GM12892 (cell line): Measurements from ENCODE around the gene SLC35A3. TPM values are rescaled to one million over a fixed set of nuclear protein-coding genes. Genes with fewer than 3 reads are reported as not detected.
A peak's percentile ranks its signal among the peaks of the same experiment; 100 is the strongest.

Experiments
- DNase-seq: peaks from one replicate; pipeline ENCODE4 v3.0.0; 2011; ENCODE audit not compliant: insufficient read length
- FAIRE-seq: peaks from 2 replicates; lab custom pipeline; 2011; peaks lifted over from hg19 to GRCh38; lab: Jason Lieb, UNC
- POLR2A ChIP-seq: IDR thresholded peaks from 2 replicates; pipeline ENCODE4 v1.6.1; 2011; ENCODE audit warnings: low read depth, low read length, control low read depth
- POLR2AphosphoS5 ChIP-seq: IDR thresholded peaks from 2 replicates; pipeline ENCODE4 v1.6.1; 2011; ENCODE audit warnings: low read depth, low read length, control low read depth
- TAF1 ChIP-seq: IDR thresholded peaks from 2 replicates; pipeline ENCODE4 v1.6.1; 2011; ENCODE audit warnings: low read depth, mild to moderate bottlenecking, control low read depth, low read length, borderline replicate concordance
- polyA plus RNA-seq: library from polyadenylated mRNA; unstranded; fragments of >200 nt; gene quantifications from one replicate; pipeline ENCODE4 v1.2.1, GENCODE V29; 2012; ENCODE audit warnings: missing spikeins, inconsistent platforms; ENCODE audit not compliant: missing spikeins

Gene SLC35A3
- polyA plus RNA-seq: 18.0 TPM

- DNase-seq (peak; percentile 83), FAIRE-seq (peak; percentile 90)
- TF ChIP-seq TAF1 (peak; percentile 92), POLR2A (peak; percentile 89), POLR2AphosphoS5 (peak; percentile 71)
Measured at GRCh38 chr1:99969729-99970621, at the start of gene SLC35A3. Gene SLC35A3, plus strand, starts transcription at chr1:99969996. Its CDS starts 23,559 bp downstream, at chr1:99993555.

DNA sequence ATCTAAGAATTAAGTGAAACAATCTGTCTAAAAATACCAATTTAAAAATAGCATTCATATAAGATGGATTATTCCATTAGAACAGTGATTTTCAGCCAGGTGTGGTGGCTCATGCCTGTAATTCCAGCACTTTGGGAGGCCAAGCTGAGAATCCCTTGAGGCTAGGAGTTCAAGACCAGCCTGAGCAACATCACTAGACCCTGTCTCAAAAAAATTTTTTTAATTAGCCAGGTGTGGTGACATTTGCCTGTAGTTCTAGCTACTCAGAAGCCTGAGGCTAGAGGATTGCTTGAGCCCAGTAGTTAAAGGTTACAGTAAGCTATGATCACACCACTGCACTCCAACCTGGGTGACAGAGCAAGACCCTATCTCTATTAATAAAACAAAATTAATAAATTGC is 35.0 kb upstream of the SLC35A3 start:
- TF ChIP-seq TAF1: no peak
- no peak for TF ChIP-seq POLR2A
- no peak for TF ChIP-seq POLR2AphosphoS5
- no peak for FAIRE-seq
- no peak for DNase-seq

GRCh38 chr1:99935534-99935933 is 34.3 kb upstream of the SLC35A3 start:
- DNase-seq: no peak

DNA sequence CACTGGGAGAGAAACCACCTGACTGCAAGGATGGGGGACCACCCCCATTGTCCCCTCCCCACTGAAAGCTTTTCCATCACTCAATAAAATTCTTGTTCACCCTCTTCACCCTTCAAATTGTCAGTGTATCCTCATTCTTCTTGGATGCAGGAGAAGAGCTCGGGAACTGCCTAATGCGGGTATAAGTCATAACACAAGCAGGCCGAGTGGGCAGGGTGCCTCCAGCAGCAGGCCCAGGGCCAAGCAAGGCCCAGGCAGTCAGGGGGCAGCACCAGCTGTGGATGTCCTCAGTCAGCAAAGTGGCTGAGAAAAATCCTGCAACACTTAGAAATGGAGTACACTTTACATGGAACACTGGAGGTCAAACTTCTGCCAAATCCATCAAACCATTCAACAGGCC is 33.7 kb upstream of the SLC35A3 start:
- FAIRE-seq: no peak
- no peak for TF ChIP-seq POLR2A
- TF ChIP-seq TAF1: no peak
- no peak for TF ChIP-seq POLR2AphosphoS5
- DNase-seq: no peak

More at GRCh38 chr1:99935534-99935933, 34.3 kb upstream of the SLC35A3 start:
- FAIRE-seq: no peak
- TF ChIP-seq TAF1 (no peak), POLR2A (no peak), POLR2AphosphoS5 (no peak)

DNA sequence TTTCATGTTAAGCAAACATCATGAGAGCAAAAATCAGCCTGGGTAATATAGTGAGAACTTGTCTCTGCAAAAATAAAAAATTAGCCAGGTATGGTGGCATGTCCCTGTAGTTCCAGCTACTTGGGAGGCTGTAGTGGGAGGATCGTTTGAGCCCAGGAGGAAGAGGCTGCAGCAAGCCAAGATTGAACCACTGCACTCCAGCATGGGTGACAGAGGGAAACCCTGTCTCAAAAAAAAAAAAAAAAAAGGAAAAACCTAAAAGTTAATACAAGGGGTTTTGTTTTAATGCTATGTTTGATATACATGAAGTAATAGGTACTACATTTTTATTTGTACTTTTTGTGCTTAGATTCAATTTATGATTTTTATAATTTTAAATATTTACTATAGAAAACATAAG is 27.1 kb upstream of the SLC35A3 start:
- FAIRE-seq: no peak
- TF ChIP-seq TAF1 (no peak), POLR2A (no peak), POLR2AphosphoS5 (no peak)
- DNase-seq: no peak

DNA sequence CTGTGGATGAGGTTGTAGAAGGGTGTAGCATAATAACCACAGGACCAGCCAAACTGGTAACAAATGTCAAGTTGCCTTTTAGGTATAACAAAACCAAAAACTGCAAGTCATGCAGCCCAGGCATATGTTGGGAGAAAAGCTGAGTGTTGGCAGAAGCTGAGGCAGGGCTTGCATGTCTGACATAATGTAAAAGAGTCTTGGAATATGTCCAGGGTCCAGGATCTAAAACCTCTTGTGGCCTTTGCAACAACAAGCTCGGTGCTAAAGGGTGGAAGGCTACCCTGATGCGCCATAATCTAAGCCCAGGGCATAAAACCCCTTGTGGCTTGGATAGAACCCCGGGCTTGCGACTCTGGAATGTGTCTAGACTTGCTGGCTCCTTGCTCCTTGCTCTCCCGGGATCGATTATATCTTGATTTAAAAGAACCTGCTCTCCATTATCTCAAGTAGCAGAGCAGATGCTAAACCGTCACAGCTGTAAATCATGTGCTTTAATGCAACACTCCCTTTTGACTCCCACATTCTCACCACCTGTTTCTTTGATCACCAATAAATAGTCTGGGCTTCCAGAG is 26.5 kb upstream of the SLC35A3 start:
- DNase-seq: no peak
- no peak for TF ChIP-seq POLR2A
- no peak for FAIRE-seq

DNA sequence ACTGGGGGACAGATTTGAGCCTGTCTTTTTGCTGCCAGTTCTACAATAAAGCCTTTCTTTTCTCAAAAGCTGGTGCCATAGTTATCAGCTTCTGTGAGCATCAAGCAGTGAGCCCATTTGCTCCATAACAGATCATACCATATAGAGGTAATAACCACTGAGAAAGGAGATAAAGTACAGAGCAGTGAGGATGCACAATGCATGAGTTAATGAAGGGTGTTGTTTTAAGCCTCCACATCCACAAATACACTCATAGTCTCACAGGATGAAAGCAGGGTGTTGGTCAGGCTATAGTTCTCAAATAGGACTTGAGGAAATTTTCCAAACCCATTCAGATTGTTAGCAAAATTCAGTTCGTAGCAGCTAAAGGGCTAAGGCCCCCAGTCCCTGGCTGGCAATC is 25.6 kb upstream of the SLC35A3 start:
- TF ChIP-seq TAF1 (no peak), POLR2AphosphoS5 (no peak), POLR2A (no peak)
- no peak for FAIRE-seq
- no peak for DNase-seq

DNA sequence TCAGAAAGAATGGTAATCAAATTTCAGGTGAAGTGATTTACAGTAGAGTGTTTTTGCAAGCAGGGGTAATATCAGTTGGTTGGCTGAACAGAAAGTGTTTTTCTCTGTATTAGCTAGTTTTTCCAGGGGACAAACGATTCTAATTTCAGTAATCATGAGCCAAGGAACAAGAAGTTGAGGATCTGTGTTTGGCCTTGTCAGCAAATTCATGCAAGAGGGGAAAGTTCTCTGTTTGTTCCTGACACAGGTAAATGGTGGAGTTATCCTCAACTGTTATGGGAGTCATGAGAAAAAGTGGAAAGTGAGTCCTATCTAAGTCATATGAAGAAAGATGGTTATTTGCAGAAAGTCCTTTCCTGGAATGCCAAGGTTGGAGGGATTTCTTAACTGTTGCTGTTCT is 24.6 kb upstream of the SLC35A3 start:
- no peak for DNase-seq
- no peak for TF ChIP-seq POLR2AphosphoS5
- TF ChIP-seq POLR2A: no peak
- no peak for TF ChIP-seq TAF1
- no peak for FAIRE-seq

DNA sequence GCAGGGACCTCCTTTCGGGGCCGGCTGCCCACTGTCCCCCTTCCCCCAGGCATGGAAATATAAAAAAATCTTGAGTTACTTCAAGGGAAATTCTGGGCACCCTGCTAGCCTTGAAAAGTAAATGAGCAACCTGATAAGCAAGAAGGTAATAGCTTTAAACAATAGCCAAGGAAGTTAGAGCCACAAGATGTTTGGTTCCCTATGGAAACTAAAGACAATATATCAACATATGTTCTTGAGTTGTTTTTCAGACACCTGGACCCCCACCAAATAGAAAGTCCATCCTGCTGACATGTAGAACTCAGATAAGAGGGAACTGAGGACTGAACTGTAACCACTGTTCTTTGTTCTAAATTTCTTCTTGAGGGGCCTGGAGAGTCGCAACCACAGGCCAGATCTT is 19.3 kb upstream of the SLC35A3 start:
- TF ChIP-seq POLR2A: no peak
- TF ChIP-seq TAF1: no peak
- no peak for TF ChIP-seq POLR2AphosphoS5
- FAIRE-seq: no peak

GRCh38 chr1:99952522-99952921 is 17.3 kb upstream of the SLC35A3 start:
- no peak for TF ChIP-seq POLR2A
- no peak for TF ChIP-seq TAF1
- TF ChIP-seq POLR2AphosphoS5: no peak
- no peak for FAIRE-seq
- DNase-seq: no peak

More for the DNA sequence above, 19.3 kb upstream of the SLC35A3 start:
- no peak for DNase-seq

DNA sequence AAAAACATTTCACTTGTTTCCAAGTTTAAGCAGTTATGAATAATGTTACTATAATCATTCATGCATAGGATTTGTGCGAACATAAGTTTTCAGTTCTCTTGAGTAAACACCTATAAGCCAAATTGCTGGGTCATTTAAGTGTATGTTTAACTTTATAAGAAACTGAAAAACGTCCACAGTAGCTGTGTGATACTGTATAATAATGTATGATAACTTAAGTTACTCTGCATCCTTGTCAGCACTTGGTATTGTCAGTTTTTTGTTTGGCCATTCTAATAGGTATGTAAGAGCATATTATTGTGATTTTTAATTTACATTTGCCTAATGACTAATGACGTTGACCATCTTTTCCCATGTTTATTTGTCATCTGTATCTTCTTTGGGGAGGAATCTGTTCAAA is 14.4 kb upstream of the SLC35A3 start:
- DNase-seq (no peak), FAIRE-seq (no peak)
- TF ChIP-seq TAF1 (no peak), POLR2AphosphoS5 (no peak), POLR2A (no peak)

GRCh38 chr1:99956755-99957154 is 13.0 kb upstream of the SLC35A3 start:
- FAIRE-seq (no peak), DNase-seq (no peak)
- no peak for TF ChIP-seq TAF1
- no peak for TF ChIP-seq POLR2A
- TF ChIP-seq POLR2AphosphoS5: no peak
